Skeletal muscle satellite cell (primary cell): ENCODE data around the gene MYOM3.
"Not testable (repeated sequence)": the region's sequence is repeated elsewhere in the genome, so short reads cannot be mapped to it uniquely, and the experiment has no call there.

Experiments
- H3K27me3 ChIP-seq: 2 replicates; pipeline ENCODE4 v1.7.0; 2013; ENCODE audit warnings: low read length; ENCODE audit not compliant: control insufficient read depth, insufficient read depth
- H3K36me3 ChIP-seq: 2 replicates; pipeline ENCODE4 v1.7.0; 2013; ENCODE audit warnings: mild to moderate bottlenecking, control low read depth, low read length; ENCODE audit not compliant: insufficient read depth
- H3K4me1 ChIP-seq: 2 replicates; pipeline ENCODE4 v1.7.0; 2013; ENCODE audit warnings: low read length; ENCODE audit not compliant: control insufficient read depth, insufficient read depth
- H3K4me2 ChIP-seq: 2 replicates; pipeline ENCODE4 v1.7.0; 2013; ENCODE audit warnings: mild to moderate bottlenecking, low read length
- H3K4me3 ChIP-seq: 2 replicates; pipeline ENCODE4 v1.7.0; 2013; ENCODE audit warnings: low read length
- H3K9ac ChIP-seq: 2 replicates; pipeline ENCODE4 v1.7.0; 2013; ENCODE audit warnings: mild to moderate bottlenecking, low read depth, low read length, moderate library complexity
- H3K9me3 ChIP-seq: replicated peaks from 2 replicates; pipeline ENCODE4 v1.7.0; 2013; ENCODE audit warnings: mild to moderate bottlenecking, control low read depth, low read length

MYOM3 gene

GRCh38 chr1:24018611-24019580 is 93.0 kb downstream of the MYOM3 start:
- H3K9ac ChIP-seq: peak overlapping the region; percentile 79
- peak overlapping the region; percentile 57 for H3K4me3 ChIP-seq
- H3K9me3 ChIP-seq: no peaks in the 10 kb centered on the region
- H3K4me2 ChIP-seq: peak overlapping the region; percentile 76
- H3K4me1 ChIP-seq: peaks cover 39% of the 10 kb centered on the region
- no peaks in the 10 kb centered on the region for H3K27me3 ChIP-seq
- H3K36me3 ChIP-seq: no peaks in the 10 kb centered on the region

- peaks cover 23% of the 10 kb centered on the region for H3K4me1 ChIP-seq
- H3K36me3 ChIP-seq: no peaks in the 10 kb centered on the region
- no peak overlapping the region for H3K4me2 ChIP-seq
- H3K4me3 ChIP-seq: no peak overlapping the region
- H3K9me3 ChIP-seq: no peaks in the 10 kb centered on the region
- H3K27me3 ChIP-seq: no peaks in the 10 kb centered on the region
- H3K9ac ChIP-seq: no peak overlapping the region
Measured at GRCh38 chr1:24015221-24016210, 96.4 kb downstream of the MYOM3 start.

- peaks cover 22% of the 10 kb centered on the region for H3K4me1 ChIP-seq
- H3K9ac ChIP-seq, H3K4me2 ChIP-seq, H3K36me3 ChIP-seq, H3K27me3 ChIP-seq, H3K9me3 ChIP-seq, H3K4me3 ChIP-seq: not testable (repeated sequence)
Measured at GRCh38 chr1:24012878-24013277, 99.1 kb downstream of the MYOM3 start.

DNA sequence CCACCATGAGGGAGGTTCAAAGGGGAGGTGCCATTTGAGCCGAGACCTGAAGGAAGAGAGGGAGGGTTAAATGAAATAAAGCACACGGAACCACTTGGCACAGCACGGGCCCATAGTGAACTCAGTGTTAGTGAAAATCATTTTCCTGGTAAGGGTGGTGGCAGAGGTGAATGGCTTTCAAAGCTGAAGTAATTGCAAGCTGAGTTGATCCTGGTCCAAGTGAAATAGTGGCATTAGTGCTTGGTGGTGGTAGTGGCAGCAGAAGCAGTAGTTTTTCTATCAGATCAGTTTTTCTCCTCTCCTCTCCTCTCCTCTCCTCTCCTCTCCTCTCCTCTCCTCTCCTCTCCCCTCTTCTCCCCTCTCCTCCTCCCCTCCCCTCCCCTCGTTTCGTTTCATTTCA is 101.3 kb downstream of the MYOM3 start:
- Histone ChIP-seq H3K4me3 (no peak overlapping the region), H3K9me3 (no peaks in the 10 kb centered on the region), H3K9ac (no peak overlapping the region), H3K4me1 (peaks cover 22% of the 10 kb centered on the region), H3K36me3 (no peaks in the 10 kb centered on the region), H3K4me2 (no peak overlapping the region), H3K27me3 (no peaks in the 10 kb centered on the region)

GRCh38 chr1:24009406-24009805 is 102.5 kb downstream of the MYOM3 start:
- Histone ChIP-seq H3K27me3 (peaks cover 2% of the 10 kb centered on the region), H3K9ac (no peak overlapping the region), H3K4me1 (peaks cover 22% of the 10 kb centered on the region), H3K36me3 (no peaks in the 10 kb centered on the region), H3K4me3 (no peak overlapping the region), H3K4me2 (peak overlapping the region; percentile 6), H3K9me3 (no peaks in the 10 kb centered on the region)

DNA sequence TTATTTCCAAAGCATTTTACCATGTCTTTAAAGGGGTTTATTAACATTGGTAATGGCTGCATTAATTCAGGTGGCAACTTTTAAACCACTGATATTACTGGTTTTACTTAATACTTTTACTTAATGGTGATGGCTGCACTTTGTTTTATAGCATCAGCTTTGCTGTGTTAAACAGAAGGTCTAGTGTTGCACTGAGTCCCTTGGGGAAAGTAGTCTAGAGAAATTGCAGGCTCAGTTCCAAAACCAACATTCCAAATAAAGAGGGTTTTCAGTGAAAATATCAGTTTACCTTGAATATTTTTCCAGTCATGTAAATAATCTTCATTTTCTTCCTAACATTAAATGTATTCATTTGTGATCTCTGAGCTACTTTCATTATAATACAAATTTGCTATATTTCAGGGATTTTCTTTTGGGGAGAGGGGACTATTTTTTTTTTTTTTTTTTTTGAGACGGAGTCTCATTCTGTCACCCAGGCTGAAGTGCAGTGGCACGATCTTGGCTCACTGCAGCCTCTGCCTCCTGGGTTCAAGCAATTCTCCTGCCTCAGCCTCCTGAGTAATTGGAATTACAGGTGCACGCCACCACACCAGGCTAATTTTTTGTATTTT is 103.3 kb downstream of the MYOM3 start:
- Histone ChIP-seq H3K4me2 (peak overlapping the region; percentile 6), H3K4me1 (peaks cover 23% of the 10 kb centered on the region)
- H3K9ac ChIP-seq, H3K27me3 ChIP-seq, H3K9me3 ChIP-seq, H3K4me3 ChIP-seq, H3K36me3 ChIP-seq: not testable (repeated sequence)

DNA sequence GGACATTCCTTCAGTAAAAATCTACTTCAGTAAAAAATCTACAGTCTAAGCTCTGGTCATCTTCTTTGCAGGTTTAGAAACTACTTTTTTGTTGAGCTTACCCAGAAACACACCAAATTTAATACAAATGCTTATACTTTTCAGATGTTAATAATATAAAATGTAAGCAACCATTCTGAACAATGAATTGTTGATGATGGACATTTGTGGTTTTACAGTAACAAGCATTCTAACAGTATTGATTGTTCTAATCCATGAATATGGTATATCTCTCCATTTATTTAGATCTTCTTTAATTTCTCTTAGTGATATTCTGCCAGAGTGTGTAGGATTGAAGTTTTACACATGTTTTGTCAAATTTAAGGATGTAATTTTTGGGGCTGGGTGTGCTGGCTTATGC is 104.9 kb downstream of the MYOM3 start:
- no peaks in the 10 kb centered on the region for H3K36me3 ChIP-seq
- peaks cover 30% of the 10 kb centered on the region for H3K4me1 ChIP-seq
- no peaks in the 10 kb centered on the region for H3K9me3 ChIP-seq
- no peak overlapping the region for H3K9ac ChIP-seq
- H3K27me3 ChIP-seq: peaks cover 2% of the 10 kb centered on the region
- H3K4me3 ChIP-seq: no peak overlapping the region
- no peak overlapping the region for H3K4me2 ChIP-seq
